ENCODE results near the gene DTNBP1.

The DTNBP1 gene

DNA sequence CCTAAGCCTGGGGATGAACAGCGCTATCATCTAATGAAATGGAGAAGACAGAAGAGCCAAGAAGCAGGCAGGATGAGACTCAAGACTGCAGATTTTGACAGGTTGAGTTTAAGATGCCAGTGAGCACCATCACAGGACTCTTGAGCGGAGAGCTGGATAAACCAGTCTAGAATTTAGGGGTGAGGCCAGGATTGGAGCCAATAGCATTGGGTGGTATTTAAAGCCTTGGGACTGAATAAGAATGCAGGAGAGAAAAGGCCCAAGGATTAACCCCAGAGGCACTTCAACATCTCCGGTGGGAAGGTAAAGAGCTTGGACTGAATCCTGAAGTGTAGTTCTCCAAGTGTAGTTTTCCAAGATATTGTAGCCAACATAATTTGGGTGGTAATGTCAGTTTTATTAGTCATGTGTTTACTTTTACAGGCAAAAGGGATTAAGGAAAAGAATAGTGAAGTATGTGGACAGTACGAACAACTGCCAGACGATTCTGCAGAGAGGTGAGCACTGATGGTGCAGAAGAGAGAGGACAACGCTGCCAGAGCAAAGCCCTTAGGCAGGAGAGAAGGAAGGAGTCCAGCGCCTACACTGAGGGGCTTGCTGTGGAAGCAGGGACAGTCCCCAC, 85.2 kb downstream of the DTNBP1 start:
- DNase-seq: no peak

DNA sequence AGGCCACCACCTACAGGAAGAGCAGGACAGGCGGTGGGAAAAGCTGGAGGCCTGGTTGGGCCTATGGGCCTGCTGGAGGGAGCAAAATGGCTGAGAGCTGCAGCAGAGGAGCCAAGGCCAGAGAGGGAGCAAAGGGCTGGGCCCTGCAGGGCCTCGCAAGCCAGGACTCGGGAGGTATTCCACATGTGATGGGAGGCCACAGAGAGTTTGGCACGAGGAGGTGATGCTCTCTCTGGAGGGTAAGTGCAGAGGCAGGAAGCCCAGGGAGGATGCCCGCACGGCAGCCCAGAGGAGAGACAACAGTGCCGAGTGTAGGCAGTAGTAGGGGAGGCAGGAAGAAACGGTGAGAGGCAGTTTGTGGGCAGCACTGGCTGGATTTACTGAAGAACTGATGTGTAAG, 85.7 kb downstream of the DTNBP1 start:
- H3K4me1 ChIP-seq (ENCODE audit: low read length): no peaks in the 10 kb centered on the region
- H3K4me2 ChIP-seq (ENCODE audit: low read depth, low read length): no peak overlapping the region
- TF ChIP-seq EZH2phosphoT487 (IDR thresholded peaks at IDR 0.05; ENCODE audit: low read length) (no peak), EZH2 (optimal IDR thresholded peaks at IDR 0.05; ENCODE audit: low read depth, low read length) (no peak)
- TF ChIP-seq, protein P1, sequence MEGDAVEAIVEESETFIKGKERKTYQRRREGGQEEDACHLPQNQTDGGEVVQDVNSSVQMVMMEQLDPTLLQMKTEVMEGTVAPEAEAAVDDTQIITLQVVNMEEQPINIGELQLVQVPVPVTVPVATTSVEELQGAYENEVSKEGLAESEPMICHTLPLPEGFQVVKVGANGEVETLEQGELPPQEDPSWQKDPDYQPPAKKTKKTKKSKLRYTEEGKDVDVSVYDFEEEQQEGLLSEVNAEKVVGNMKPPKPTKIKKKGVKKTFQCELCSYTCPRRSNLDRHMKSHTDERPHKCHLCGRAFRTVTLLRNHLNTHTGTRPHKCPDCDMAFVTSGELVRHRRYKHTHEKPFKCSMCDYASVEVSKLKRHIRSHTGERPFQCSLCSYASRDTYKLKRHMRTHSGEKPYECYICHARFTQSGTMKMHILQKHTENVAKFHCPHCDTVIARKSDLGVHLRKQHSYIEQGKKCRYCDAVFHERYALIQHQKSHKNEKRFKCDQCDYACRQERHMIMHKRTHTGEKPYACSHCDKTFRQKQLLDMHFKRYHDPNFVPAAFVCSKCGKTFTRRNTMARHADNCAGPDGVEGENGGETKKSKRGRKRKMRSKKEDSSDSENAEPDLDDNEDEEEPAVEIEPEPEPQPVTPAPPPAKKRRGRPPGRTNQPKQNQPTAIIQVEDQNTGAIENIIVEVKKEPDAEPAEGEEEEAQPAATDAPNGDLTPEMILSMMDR (IDR thresholded peaks at IDR 0.05; ENCODE audit: low read length): no peak

More for the DNA sequence above, 85.2 kb downstream of the DTNBP1 start:
- Histone ChIP-seq H3K27ac (ENCODE audit: low read length) (no peak overlapping the region), H3F3A (ENCODE audit: insufficient read depth, low read length) (no peaks in the 10 kb centered on the region), H3K36me3 (replicated peaks; ENCODE audit: insufficient read depth, low read length) (no peaks in the 10 kb centered on the region), H3K4me1 (ENCODE audit: low read length) (no peaks in the 10 kb centered on the region), H3K79me2 (ENCODE audit: low read length) (no peaks in the 10 kb centered on the region), H2AFZ (ENCODE audit: low read length) (no peak overlapping the region), H4K20me1 (ENCODE audit: insufficient read depth, low read length) (no peaks in the 10 kb centered on the region), H3K9me3 (replicated peaks; ENCODE audit: insufficient read depth, low read length) (no peaks in the 10 kb centered on the region), H3K9ac (ENCODE audit: low read length) (no peak overlapping the region), H3K27me3 (replicated peaks; ENCODE audit: insufficient read depth, low read length) (no peaks in the 10 kb centered on the region), H3K4me2 (ENCODE audit: low read depth, low read length) (no peak overlapping the region), H3K9me2 (replicated peaks; ENCODE audit: insufficient read depth, low read length) (no peaks in the 10 kb centered on the region), H3K4me3 (ENCODE audit: low read length) (no peak overlapping the region)
- TF ChIP-seq EZH2 (optimal IDR thresholded peaks at IDR 0.05; ENCODE audit: low read depth, low read length): no peak

DNA sequence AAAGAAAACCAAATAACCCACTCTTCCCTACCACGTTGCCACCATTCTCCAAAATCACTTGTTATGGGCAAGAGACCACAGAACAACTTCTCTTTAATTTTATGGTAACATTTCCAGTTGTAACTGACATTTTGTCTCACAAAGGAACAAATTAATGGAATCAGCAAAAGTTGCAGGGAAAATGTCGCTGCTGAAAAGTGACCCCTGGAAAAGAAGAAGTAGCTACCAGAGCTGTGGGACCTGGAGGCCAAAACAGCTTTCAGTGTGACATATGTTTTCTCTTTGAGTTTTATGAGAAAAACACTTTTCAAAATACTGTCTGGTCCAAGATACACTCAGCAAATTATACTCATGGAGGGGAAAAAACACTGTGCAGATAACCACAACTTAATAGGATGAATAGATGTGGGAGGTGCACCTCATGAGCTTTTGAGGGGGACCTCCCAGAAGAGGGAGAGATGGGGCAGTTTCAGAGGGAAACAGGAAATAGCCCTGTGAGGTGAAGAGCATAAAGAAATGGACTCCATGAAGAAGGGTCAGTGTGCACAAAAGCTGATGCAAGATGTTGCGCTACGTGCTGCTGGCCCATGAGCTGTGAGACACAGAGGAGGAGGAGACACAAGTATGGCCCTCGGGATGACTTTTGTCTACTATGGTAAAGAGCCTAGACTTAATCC, 87.3 kb downstream of the DTNBP1 start:
- Histone ChIP-seq H3K9me3 (replicated peaks; ENCODE audit: insufficient read depth, low read length) (no peaks in the 10 kb centered on the region), H4K20me1 (ENCODE audit: insufficient read depth, low read length) (no peaks in the 10 kb centered on the region), H2AFZ (ENCODE audit: low read length) (no peak overlapping the region), H3F3A (ENCODE audit: insufficient read depth, low read length) (no peaks in the 10 kb centered on the region), H3K4me2 (ENCODE audit: low read depth, low read length) (no peak overlapping the region), H3K4me1 (ENCODE audit: low read length) (no peaks in the 10 kb centered on the region), H3K27ac (ENCODE audit: low read length) (no peak overlapping the region), H3K4me3 (ENCODE audit: low read length) (no peak overlapping the region), H3K9ac (ENCODE audit: low read length) (no peak overlapping the region), H3K36me3 (replicated peaks; ENCODE audit: insufficient read depth, low read length) (no peaks in the 10 kb centered on the region), H3K27me3 (replicated peaks; ENCODE audit: insufficient read depth, low read length) (no peaks in the 10 kb centered on the region), H3K9me2 (replicated peaks; ENCODE audit: insufficient read depth, low read length) (no peaks in the 10 kb centered on the region), H3K79me2 (ENCODE audit: low read length) (no peaks in the 10 kb centered on the region)
- no peak for TF ChIP-seq EZH2 (optimal IDR thresholded peaks at IDR 0.05; ENCODE audit: low read depth, low read length)
- TF ChIP-seq, protein P1 (IDR thresholded peaks at IDR 0.05; ENCODE audit: low read length): no peak
- no peak for TF ChIP-seq EZH2phosphoT487 (IDR thresholded peaks at IDR 0.05; ENCODE audit: low read length)
- DNase-seq: no peak

More for the DNA sequence above, 85.7 kb downstream of the DTNBP1 start:
- Histone ChIP-seq H3K9me2 (replicated peaks; ENCODE audit: insufficient read depth, low read length) (no peaks in the 10 kb centered on the region), H3K79me2 (ENCODE audit: low read length) (no peaks in the 10 kb centered on the region), H3K27ac (ENCODE audit: low read length) (no peak overlapping the region), H3K27me3 (replicated peaks; ENCODE audit: insufficient read depth, low read length) (no peaks in the 10 kb centered on the region), H3K9ac (ENCODE audit: low read length) (no peak overlapping the region), H3K36me3 (replicated peaks; ENCODE audit: insufficient read depth, low read length) (no peaks in the 10 kb centered on the region), H3K4me3 (ENCODE audit: low read length) (no peak overlapping the region), H2AFZ (ENCODE audit: low read length) (no peak overlapping the region), H3F3A (ENCODE audit: insufficient read depth, low read length) (no peaks in the 10 kb centered on the region), H3K9me3 (replicated peaks; ENCODE audit: insufficient read depth, low read length) (no peaks in the 10 kb centered on the region), H4K20me1 (ENCODE audit: insufficient read depth, low read length) (no peaks in the 10 kb centered on the region)
- no peak for DNase-seq

DNA sequence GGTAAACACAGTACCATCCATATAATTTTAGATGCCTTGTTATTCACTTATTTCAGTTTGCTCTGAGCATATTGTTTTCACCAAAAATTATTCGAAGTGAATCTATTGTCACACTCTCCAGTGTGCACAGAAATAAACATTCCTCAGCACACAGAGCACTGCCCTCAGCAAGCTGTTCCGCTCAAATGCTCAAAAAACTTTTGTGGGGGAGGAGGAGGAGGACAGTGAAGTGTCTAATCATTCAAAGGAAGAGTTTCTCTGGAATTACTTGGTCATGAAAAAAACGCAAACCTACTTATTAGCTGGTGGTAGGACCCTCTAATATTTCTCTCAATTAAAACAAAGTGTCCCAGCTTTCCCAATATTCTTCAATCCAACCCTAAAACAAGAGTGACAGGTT, 88.3 kb downstream of the DTNBP1 start:
- no peaks in the 10 kb centered on the region for H3K4me1 ChIP-seq (ENCODE audit: low read length)
- no peak overlapping the region for H3K9ac ChIP-seq (ENCODE audit: low read length)
- H3K27ac ChIP-seq (ENCODE audit: low read length): no peak overlapping the region
- H3K9me3 ChIP-seq (replicated peaks; ENCODE audit: insufficient read depth, low read length): no peaks in the 10 kb centered on the region
- H3K4me3 ChIP-seq (ENCODE audit: low read length): no peak overlapping the region
- no peak overlapping the region for H2AFZ ChIP-seq (ENCODE audit: low read length)
- no peak for DNase-seq
- H3K79me2 ChIP-seq (ENCODE audit: low read length): no peaks in the 10 kb centered on the region
- H3K4me2 ChIP-seq (ENCODE audit: low read depth, low read length): no peak overlapping the region
- TF ChIP-seq, protein P1 (IDR thresholded peaks at IDR 0.05; ENCODE audit: low read length): no peak
- TF ChIP-seq EZH2 (optimal IDR thresholded peaks at IDR 0.05; ENCODE audit: low read depth, low read length) (no peak), EZH2phosphoT487 (IDR thresholded peaks at IDR 0.05; ENCODE audit: low read length) (no peak)
- H3F3A ChIP-seq (ENCODE audit: insufficient read depth, low read length): no peaks in the 10 kb centered on the region
- H3K9me2 ChIP-seq (replicated peaks; ENCODE audit: insufficient read depth, low read length): no peaks in the 10 kb centered on the region
- H4K20me1 ChIP-seq (ENCODE audit: insufficient read depth, low read length): no peaks in the 10 kb centered on the region
- H3K36me3 ChIP-seq (replicated peaks; ENCODE audit: insufficient read depth, low read length): no peaks in the 10 kb centered on the region
- no peaks in the 10 kb centered on the region for H3K27me3 ChIP-seq (replicated peaks; ENCODE audit: insufficient read depth, low read length)
